SK-N-SH (cell line): ENCODE results near the gene IZUMO1.
A peak's percentile ranks its signal among the peaks of the same experiment; 100 is the strongest.

Source experiments
- ELF1 ChIP-seq: IDR thresholded peaks from 2 replicates; pipeline ENCODE4 v1.4.0; 2012
- POLR2AphosphoS5 ChIP-seq: IDR thresholded peaks from 2 replicates; pipeline ENCODE4 v1.6.1; 2012; ENCODE audit warnings: low read depth, low read length
- RAD21 ChIP-seq: IDR thresholded peaks from 2 replicates; pipeline ENCODE4 v1.6.1; 2012; ENCODE audit warnings: mild to moderate bottlenecking, low read length
- TF ChIP-seq, protein P1 (sequence below): fragments of 150-350 bp; IDR thresholded peaks from 2 replicates; pipeline ENCODE4 v1.6.1; 2016; ENCODE audit warnings: mild to moderate bottlenecking, low read depth, low read length

DNA sequence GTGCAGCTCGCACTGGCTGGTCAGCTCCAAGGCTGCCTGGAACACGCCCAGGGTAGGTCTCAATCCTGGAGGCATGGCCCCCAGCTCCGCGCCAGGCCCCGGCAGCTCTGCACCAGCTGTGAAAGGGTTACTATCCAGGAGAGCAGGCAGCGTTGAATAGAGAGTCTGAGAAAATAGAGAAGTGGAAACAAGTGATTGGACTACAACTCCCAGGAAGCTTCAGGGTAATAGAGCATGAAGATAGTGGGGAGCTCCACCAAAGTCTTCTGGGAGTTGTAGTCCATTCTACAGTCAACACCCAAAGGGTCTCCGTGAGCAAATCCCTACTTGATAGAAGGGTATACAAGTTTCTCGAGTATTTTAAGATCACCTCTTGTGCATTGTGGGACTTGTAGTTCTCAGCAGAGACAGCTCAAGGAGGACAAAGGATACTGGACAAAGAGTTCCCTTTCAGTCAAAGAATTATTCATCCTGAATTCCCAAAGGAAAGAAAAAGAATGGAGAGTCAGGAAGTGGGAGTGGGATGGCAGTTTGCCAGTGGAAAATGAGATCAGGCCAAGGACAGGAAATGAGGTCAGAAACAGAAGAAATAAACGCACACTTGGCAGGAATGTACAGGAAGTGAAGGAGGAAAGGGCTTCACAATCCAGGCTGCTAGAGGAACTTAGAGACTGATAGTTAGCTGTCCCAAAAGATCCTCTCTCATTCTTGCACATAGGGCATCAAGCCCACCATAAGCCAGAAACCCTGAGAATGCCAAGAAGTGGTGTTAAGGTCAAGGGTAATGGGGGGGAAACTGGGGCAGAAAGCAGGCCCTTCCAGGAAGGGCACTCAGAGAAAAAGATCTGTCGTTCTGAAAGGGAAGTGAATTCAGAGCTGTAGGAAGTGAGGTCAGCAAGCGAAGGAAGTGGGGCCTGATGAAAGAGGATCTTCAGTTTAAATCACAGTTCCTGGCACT lies 21.6 kb downstream of the IZUMO1 start:
- TF ChIP-seq POLR2AphosphoS5 = no peak; the same call in 1 of the 2 replicates
- TF ChIP-seq, protein P1, sequence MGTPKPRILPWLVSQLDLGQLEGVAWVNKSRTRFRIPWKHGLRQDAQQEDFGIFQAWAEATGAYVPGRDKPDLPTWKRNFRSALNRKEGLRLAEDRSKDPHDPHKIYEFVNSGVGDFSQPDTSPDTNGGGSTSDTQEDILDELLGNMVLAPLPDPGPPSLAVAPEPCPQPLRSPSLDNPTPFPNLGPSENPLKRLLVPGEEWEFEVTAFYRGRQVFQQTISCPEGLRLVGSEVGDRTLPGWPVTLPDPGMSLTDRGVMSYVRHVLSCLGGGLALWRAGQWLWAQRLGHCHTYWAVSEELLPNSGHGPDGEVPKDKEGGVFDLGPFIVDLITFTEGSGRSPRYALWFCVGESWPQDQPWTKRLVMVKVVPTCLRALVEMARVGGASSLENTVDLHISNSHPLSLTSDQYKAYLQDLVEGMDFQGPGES = no peak
- TF ChIP-seq ELF1 = peak; percentile 69
- TF ChIP-seq RAD21 = no peak
